GM11168 (cell line): ENCODE data around the gene PALM.

Source experiments
- in situ Hi-C: fragments of 300-500 bp; cut with MboI; formaldehyde crosslinking; loops from one replicate; pipeline ENCODE4 v1.12.0; 2022; ENCODE audit warnings: low sequenced_read_pairs; ENCODE audit not compliant: unreplicated experiment

PALM gene

GRCh38 chr19:771332-771785, 62.6 kb downstream of the PALM start:
- in situ Hi-C loops, result no loop called here

GRCh38 chr19:772063-772462, 63.3 kb downstream of the PALM start:
- in situ Hi-C loops, result no loop called here

- in situ Hi-C loops, result no loop called here
Measured at GRCh38 chr19:772730-773436, 64.1 kb downstream of the PALM start.

- in situ Hi-C loops, result no loop called here
Measured at GRCh38 chr19:776549-776948, 67.8 kb downstream of the PALM start.

GRCh38 chr19:778910-779653, 70.3 kb downstream of the PALM start:
- in situ Hi-C loops, result no loop called here

- in situ Hi-C loops, result no loop called here
Measured at GRCh38 chr19:780935-781334, 72.2 kb downstream of the PALM start.

- in situ Hi-C loops, result no loop called here
Measured at GRCh38 chr19:781800-782184, 73.1 kb downstream of the PALM start.

- in situ Hi-C loops, result no loop called here
Measured at GRCh38 chr19:782185-782877, 73.6 kb downstream of the PALM start.

- in situ Hi-C loops, result no loop called here
Measured at GRCh38 chr19:782878-783668, 74.3 kb downstream of the PALM start.

- in situ Hi-C loops, result no loop called here
Measured at GRCh38 chr19:784541-784940, 75.8 kb downstream of the PALM start.

GRCh38 chr19:787536-787935, 78.8 kb downstream of the PALM start:
- in situ Hi-C loops, result no loop called here

- in situ Hi-C loops, result no loop called here
Measured at GRCh38 chr19:788686-788982, 79.9 kb downstream of the PALM start.

- in situ Hi-C loops, result no loop called here
Measured at GRCh38 chr19:788983-789700, 80.4 kb downstream of the PALM start.

GRCh38 chr19:789701-790060, 80.9 kb downstream of the PALM start:
- in situ Hi-C loops, result no loop called here

GRCh38 chr19:791007-791566, 82.4 kb downstream of the PALM start:
- in situ Hi-C loops, result no loop called here

- in situ Hi-C loops, result no loop called here
Measured at GRCh38 chr19:791567-792305, 83.0 kb downstream of the PALM start.

- in situ Hi-C loops, result no loop called here
Measured at GRCh38 chr19:792306-792885, 83.7 kb downstream of the PALM start.

GRCh38 chr19:793806-794205, 85.1 kb downstream of the PALM start:
- in situ Hi-C loops, result no loop called here
